ENCODE results near the gene CFHR1.
A peak's percentile ranks its signal among the peaks of the same experiment; 100 is the strongest.
"Not testable (repeated sequence)": the region's sequence is repeated elsewhere in the genome, so short reads cannot be mapped to it uniquely, and the experiment has no call there.

The CFHR1 gene

DNA sequence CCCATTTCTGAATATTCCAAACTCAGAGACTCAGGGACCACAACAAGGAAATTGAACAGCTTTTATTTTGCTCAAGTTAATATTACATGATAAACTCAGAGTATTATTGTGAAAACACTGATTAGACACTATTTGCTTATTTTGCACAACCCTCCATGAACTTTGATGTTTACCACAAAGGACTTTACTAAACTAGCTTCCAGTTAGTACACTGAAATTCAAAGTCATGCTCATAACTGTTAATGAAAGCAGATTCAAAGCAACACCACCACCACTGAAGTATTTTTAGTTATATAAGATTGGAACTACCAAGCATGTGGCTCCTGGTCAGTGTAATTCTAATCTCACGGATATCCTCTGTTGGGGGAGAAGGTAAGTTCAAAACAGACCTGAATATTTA is at the start of gene CFHR1:
CFHR1 (plus strand) TSS at position 201 of the 400 bp plus-strand sequence; CDS start at position 315, 114 bp downstream.
- not testable (repeated sequence) for DNase-seq

DNA sequence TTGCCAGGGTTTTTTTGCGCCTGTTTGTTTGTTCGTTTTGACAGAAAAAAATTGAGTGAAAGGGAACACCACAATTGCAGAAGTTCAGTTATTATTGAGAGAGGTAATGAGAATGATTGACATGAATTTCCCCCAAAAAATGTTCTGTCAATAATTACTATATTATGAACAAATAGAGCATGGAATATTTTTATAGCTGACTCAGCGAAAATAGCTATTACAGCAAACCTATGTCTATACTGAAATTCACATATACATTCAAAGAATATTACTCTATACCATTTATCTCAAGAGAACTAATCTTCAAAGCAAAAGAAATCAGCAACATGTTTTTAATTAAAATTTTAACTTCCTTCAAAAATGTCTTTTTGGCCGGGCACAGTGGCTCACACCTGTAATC is 49.7 kb upstream of the CFHR1 start:
- DNase-seq, result not testable (repeated sequence)

DNA sequence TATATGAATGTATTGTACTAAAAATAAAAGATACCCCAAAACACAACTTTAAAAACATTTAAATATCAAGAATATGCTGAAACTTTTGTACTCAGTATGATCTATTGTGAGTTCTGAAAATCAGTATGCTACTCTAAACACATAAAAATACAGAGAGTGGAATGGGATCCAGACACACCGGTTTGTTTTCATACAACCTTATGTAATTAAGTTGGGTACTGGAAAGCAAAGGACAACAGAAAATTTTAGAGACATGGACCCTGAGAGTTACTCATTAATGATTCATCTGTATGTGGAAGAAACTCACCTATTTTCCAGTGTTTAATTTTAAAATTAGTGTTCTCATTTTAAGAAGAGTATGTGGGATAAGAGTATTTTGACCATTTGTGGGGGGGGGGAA is 45.8 kb upstream of the CFHR1 start:
- DNase-seq, result no peak

DNA sequence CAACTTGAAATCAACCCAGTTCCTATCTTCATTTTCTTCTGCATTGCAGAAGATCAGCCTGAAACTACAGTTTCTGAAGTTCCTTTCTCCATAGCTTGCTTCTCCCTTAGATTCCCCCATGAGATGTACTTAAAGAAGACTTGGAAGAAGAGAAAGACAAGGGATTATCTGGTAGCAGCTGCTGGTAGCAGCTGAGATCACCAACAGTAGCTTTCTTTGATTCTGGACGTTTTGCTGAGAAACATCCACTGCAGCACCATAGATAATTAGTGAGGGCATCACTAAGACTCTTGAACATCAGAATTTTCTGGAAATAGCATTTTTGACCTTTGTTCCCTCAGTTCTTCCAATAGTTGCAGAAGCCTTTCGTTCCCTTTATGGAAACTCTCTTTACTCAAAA is 45.4 kb upstream of the CFHR1 start:
- no peak for DNase-seq

DNA sequence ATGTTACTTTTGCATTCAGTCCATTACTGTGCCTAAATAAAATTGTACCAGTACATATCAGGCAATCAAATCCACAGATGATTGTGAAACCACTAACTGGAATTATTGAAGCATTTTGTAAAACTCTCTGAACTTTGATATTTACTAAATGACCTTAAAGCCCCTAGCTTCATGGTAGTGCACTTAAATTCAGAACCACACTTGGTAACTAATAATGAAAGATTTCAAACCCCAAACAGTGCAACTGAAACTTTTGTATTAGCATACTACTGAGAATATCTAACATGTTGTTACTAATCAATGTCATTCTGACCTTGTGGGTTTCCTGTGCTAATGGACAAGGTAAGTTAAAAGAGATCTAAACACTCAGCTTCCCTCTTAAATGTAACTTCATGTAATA is 44.9 kb upstream of the CFHR1 start, which contains the start of gene CFHR3:
CFHR3 (plus strand) TSS at position 238 of the 400 bp plus-strand sequence; CDS start at position 285, 47 bp downstream.
- DNase-seq, result no peak

DNA sequence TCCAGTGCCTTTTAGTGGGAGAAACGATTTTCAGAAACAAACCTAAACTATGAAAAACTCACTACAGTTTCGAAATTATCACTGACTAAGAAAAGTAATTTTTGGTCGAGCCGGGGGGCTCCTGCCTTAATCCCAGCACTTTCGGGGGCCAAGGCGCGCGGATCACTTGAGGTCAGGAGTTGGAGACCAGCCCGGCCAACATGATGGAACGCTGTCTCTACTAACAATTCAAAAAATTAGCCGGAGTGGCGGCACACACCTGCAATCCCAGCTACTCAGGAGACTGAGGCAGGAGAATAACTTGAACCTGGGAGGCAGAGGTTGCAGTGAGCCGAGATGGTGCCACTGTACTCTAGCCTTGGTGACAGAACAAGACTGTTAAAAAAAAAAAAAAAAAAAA is 41.9 kb upstream of the CFHR1 start:
- no peak for DNase-seq

- DNase-seq, result no peak
Observed at GRCh38 chr1:196779093-196779492, 40.4 kb upstream of the CFHR1 start.

- not testable (repeated sequence) for DNase-seq
Observed at GRCh38 chr1:196791252-196791651, 28.3 kb upstream of the CFHR1 start.

- DNase-seq, result not testable (repeated sequence)
Observed at GRCh38 chr1:196794103-196794502, 25.4 kb upstream of the CFHR1 start.

GRCh38 chr1:196797891-196798290 is 21.6 kb upstream of the CFHR1 start:
- DNase-seq, result no peak

- not testable (repeated sequence) for DNase-seq
Observed at GRCh38 chr1:196801920-196802319, 17.6 kb upstream of the CFHR1 start.

GRCh38 chr1:196808529-196809235 is 10.8 kb upstream of the CFHR1 start:
- DNase-seq, result no peak

DNA sequence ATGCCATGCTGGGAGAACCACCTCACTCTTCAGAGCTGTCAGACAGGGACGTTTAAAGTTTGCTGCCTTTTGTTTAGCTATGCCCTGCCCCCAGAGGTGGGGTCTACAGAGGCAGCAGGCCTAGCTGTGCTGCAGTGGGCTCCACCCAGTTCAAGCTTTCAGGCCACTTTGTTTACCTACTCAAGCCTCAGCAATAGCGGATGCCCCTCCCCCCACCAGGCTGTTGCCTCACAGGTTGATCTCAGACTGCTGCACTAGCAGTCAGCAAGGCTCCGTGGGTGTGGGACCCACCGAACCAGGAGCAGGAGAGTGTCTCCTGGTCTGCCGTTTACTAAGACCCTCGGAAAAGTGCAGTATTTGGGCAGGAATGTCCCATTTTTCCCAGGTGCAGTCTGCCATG is 2.1 kb upstream of the CFHR1 start:
- DNase-seq, result not testable (repeated sequence)

DNA sequence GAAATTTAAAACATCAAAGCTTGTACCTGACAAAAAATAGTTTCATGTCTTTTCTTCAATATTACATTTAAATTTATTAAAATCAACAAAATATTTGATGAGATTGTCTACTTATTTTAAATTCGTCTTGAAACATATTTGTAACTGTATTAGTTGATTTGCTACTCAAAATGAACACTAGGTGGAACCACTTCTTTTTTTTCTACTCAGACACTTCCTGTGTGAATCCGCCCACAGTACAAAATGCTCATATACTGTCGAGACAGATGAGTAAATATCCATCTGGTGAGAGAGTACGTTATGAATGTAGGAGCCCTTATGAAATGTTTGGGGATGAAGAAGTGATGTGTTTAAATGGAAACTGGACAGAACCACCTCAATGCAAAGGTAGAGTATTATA is 8.3 kb downstream of the CFHR1 start:
- DNase-seq, result peak; percentile 50

GRCh38 chr1:196849613-196850492 is 30.3 kb downstream of the CFHR1 start:
- not testable (repeated sequence) for DNase-seq

DNA sequence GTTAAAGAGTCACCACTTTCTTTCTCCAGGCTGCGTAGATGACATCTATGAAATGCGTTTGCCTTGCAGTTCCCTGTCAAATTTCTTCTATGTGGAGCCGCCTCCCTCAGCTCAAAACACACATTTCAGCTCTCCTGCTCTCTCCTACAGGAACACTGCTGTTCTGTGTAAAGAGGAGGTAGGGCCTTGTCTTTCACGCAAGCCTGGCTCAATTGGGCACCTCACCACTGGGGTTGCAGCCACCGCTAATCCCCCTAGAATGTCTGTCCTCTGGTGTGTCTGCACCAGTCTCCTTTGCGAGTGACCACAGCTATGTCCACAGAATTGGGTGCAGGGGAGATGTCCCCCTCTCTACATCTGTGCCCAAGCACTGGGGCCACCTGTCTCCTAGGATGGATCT is 36.5 kb downstream of the CFHR1 start:
- DNase-seq, result no peak

DNA sequence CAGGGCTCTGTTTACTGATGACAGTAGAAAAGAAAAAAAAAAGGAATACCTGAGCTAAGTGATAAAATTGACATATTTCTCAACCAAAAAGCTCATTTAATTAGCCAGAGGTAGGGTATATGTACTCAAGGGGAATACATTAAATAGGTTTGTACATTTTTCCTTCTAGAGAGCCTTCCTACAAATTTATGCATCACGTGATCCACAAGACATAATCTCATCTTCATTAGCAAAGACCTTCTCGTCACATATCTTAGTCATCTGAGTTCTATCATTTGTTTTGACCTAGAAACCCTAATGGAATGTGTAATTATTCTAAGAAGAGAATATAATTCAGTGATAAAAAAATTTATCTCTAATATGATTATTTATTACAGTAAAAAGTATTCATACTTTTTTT is 37.7 kb downstream of the CFHR1 start:
- DNase-seq, result no peak

GRCh38 chr1:196858811-196859210 is 39.3 kb downstream of the CFHR1 start:
- DNase-seq, result no peak

GRCh38 chr1:196860323-196860884 is 40.9 kb downstream of the CFHR1 start:
- no peak for DNase-seq

DNA sequence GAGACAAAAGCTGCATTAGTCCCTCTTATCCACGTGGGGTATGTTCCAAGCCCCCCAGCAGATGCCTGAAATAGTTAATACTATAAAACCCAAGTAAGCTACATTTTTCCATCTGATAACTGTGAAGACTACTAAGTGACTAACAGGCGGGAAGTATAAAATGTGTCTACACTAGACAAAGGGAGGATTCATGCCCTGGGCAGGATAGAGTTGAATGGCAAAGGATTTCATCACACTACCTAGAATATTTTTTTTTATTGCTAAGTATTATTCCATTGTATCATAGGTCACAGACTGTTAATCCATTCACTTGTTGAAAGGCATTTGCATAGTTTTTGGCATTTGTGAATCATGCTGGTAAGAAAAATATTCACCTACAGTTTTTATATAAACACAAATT is 41.9 kb downstream of the CFHR1 start:
- DNase-seq, result no peak

- DNase-seq, result no peak
Observed at GRCh38 chr1:196866974-196867373, 47.4 kb downstream of the CFHR1 start.

GRCh38 chr1:196873385-196873784 is 53.9 kb downstream of the CFHR1 start:
- no peak for DNase-seq

DNA sequence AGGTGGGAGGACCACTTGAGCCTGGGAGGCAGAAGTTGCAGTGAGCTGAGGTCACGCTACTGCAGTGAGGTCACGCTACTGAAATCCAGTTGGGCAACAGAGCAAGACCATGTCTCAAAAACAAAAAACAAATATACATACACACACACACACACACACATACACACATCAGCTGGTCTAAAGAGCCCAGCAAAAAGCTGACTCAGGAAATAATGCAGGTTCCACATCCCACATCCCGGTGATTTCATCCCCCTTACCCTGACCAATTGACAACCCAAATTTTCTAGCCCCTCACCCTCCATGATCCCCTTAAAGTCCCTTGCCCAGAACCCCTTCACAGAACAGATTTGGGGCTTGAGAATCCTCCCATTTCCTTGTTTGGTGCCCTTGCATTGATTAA is 56.4 kb downstream of the CFHR1 start:
- no peak for DNase-seq

GRCh38 chr1:196877964-196878363 is 58.4 kb downstream of the CFHR1 start:
- no peak for DNase-seq
